HCT116 (cell line): ENCODE data around the gene GPRC5A.

Source experiments
- ATF3 ChIP-seq: IDR thresholded peaks from 2 replicates; pipeline ENCODE4 v1.6.1; 2012
- CBX3 ChIP-seq: IDR thresholded peaks from 2 replicates; pipeline ENCODE4 v1.6.1; 2012; ENCODE audit warnings: low read depth
- CTCF ChIP-seq, 3 experiments: fragments of 200-600 bp in 1 of 3; sonication (generic) in 1 of 3; IDR thresholded peaks in 2 of 3; conservative IDR thresholded peaks in 1 of 3; 2 replicates each; pipeline ENCODE4 v1.5.1; 2012 to 2017; ENCODE audit warnings: low read depth in 2 of 3, low read length in 2 of 3, antibody characterized with exemption in 1 of 3, borderline replicate concordance in 1 of 3, control low read depth in 1 of 3, mild to moderate bottlenecking in 1 of 3, mixed read lengths in 1 of 3, mixed run types in 1 of 3, moderate library complexity in 1 of 3; ENCODE audit not compliant: insufficient read depth in 1 of 3
- EGR1 ChIP-seq: IDR thresholded peaks from 2 replicates; pipeline ENCODE4 v1.6.1; 2012; ENCODE audit warnings: low read depth
- EZH2 ChIP-seq: fragments of 200-600 bp; sonication (generic); IDR thresholded peaks from 2 replicates; pipeline ENCODE4 v1.6.1; 2017; ENCODE audit warnings: antibody characterized with exemption, mixed run types
- JUND ChIP-seq: IDR thresholded peaks from 2 replicates; pipeline ENCODE4 v1.6.1; 2012
- MAX ChIP-seq: IDR thresholded peaks from 2 replicates; pipeline ENCODE4 v1.6.1; 2012
- POLR2A ChIP-seq: IDR thresholded peaks from 2 replicates; pipeline ENCODE4 v1.7.0; 2011; ENCODE audit warnings: borderline replicate concordance; ENCODE audit not compliant: insufficient read depth, insufficient read length; ENCODE audit errors: extremely low read depth
- POLR2AphosphoS5 ChIP-seq: IDR thresholded peaks from 2 replicates; pipeline ENCODE4 v1.6.1; 2011; ENCODE audit warnings: mild to moderate bottlenecking, low read depth, low read length, moderate library complexity
- RAD21 ChIP-seq: IDR thresholded peaks from 2 replicates; pipeline ENCODE4 v1.6.1; 2012; ENCODE audit warnings: low read depth, mild to moderate bottlenecking
- SIN3A ChIP-seq: IDR thresholded peaks from 2 replicates; pipeline ENCODE4 v1.6.1; 2012; ENCODE audit warnings: low read depth
- SP1 ChIP-seq: IDR thresholded peaks from 2 replicates; pipeline ENCODE4 v1.6.1; 2012; ENCODE audit warnings: low read depth

GRCh38 chr12:12929696-12930095 is 38.3 kb downstream of the GPRC5A start:
- no peak for TF ChIP-seq SP1
- no peak for TF ChIP-seq CTCF (IDR thresholded peaks at IDR 0.05 in 2 of 3, conservative IDR thresholded peaks at IDR 0.05 in 1 of 3; ENCODE audit: borderline replicate concordance in 1 of 3, insufficient read depth in 1 of 3, low read depth in 2 of 3, low read length in 2 of 3)
- TF ChIP-seq SIN3A, result no peak
- no peak for TF ChIP-seq CBX3
- no peak for TF ChIP-seq MAX
- TF ChIP-seq ATF3, result no peak
- TF ChIP-seq POLR2A, result no peak
- no peak for TF ChIP-seq POLR2AphosphoS5
- TF ChIP-seq EGR1, result no peak
- no peak for TF ChIP-seq EZH2
- no peak for TF ChIP-seq RAD21
- TF ChIP-seq JUND, result no peak
